ENCODE results near the gene AAK1.

- TF ChIP-seq POLR2A (IDR thresholded peaks at IDR 0.05) (no peak), CTCF (IDR thresholded peaks at IDR 0.05) (no peak)
These were observed 38.7 kb downstream of the AAK1 start for GRCh38 chr2:69604836-69605235.

All from esophagus squamous epithelium (tissue), 4 donors.